HG03095 (cell line): ENCODE results near the gene GPR176.
A peak's percentile ranks its signal among the peaks of the same experiment; 100 is the strongest.

ENCODE experiments used
- ATAC-seq: cut with Tn5 transposase; IDR thresholded peaks from one replicate; pipeline ENCODE4 v1.9.1; 2021; ENCODE audit warnings: moderate library complexity; ENCODE audit not compliant: unreplicated experiment

The GPR176 gene

GRCh38 chr15:39786447-39787056 lies 133.5 kb downstream of the GPR176 start:
- ATAC-seq = no peak

DNA sequence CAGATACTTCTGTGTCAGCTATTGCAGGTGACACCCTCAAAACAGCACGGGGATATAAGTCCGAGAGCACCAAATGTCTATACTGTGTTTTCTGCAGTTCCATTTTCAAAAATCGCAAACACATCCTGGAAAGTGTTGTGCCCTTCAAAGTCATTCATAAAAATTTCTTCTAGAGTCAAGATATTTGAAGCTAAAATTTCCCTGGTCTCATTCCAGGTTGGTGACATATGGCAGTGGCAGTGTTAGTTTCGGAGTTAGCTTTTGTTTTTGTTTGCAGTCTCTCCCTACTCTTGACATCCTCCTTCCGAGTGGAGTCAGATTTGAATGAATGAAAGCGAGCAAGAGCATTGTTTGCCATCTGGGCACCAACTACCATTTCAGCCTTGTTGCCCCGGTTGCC lies 134.2 kb downstream of the GPR176 start:
- ATAC-seq = no peak

- no peak for ATAC-seq
Measured at GRCh38 chr15:39785139-39785538, 134.9 kb downstream of the GPR176 start.

- no peak for ATAC-seq
Measured at GRCh38 chr15:39784638-39785037, 135.4 kb downstream of the GPR176 start.

GRCh38 chr15:39784125-39784524 lies 135.9 kb downstream of the GPR176 start:
- no peak for ATAC-seq

- ATAC-seq = no peak
Measured at GRCh38 chr15:39783244-39783820, 136.7 kb downstream of the GPR176 start.

GRCh38 chr15:39782441-39783138 lies 137.5 kb downstream of the GPR176 start, which contains the start of gene FSIP1:
Gene FSIP1 (minus strand): TSS chr15:39782841. CDS start chr15:39776524, 6,317 bp downstream.
- ATAC-seq = peak; percentile 96

DNA sequence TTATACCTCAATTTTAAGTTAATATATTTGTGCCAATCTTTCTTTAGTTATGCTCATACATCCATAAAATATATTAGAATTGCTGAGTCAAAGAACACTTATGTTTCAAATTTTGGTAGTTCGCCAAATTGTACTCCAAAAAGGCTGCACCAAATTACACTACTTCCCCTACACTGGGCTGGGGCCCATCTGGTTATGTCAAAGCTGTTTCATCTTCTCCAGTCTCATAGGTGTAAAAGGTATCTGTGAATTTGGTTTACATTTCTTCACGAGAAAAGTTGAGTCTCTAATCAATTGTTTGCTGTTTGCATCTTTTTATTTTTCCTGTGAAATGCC lies 138.1 kb downstream of the GPR176 start:
- no peak for ATAC-seq

DNA sequence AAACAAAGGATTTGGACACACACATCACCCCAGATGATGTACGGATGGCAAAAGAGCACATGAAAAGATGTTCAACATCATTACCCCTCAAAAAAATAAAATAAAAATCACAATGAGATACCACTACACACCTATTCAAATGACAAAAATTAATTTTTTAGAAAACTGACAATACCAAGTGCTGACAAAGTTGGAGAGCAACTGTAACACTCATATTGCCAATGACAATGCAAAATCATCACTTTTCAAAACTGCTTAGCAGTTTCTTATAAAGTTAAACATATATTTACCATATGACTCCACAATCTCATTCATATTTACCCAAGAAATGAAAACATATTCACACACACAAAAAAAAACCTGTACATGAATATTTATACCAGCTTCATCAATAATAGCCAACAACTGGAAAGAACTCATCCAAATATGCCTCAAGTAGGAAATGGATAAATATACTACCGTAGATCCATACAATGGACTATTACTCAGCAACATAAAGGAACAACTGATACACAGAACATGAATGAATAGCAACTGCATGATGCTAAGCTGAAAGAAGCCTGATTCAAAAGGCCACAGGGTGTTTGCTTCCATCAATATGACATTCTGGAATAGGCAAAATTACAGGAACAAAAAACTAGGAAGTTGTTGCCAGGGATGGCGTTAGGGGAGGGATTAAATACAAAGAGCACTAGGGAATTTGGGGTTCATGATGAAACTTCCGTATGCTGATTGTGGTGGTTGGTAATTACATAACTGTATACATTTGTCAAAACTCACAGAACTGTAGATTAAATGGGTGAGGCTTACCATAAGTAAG lies 138.7 kb downstream of the GPR176 start:
- no peak for ATAC-seq

- no peak for ATAC-seq
Measured at GRCh38 chr15:39778021-39778420, 142.0 kb downstream of the GPR176 start.

DNA sequence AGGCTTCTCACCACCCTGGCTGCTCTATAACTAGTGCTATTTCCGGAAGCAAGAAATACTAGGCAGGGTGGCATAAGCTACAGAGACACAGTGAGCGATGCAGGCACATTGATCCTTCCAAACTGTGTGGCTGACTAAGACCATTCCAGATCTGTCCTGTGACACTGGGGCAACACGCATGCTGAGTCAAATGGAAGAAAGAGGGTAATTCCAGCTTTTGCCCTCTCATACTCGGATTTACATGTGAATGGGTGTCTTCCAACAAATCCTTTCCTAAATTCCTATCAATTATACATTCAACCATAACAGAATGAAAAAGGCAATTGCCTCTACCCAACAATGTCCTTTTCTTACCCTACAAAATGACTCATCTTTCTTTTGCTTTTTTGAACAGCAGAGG lies 142.6 kb downstream of the GPR176 start:
- ATAC-seq = no peak

DNA sequence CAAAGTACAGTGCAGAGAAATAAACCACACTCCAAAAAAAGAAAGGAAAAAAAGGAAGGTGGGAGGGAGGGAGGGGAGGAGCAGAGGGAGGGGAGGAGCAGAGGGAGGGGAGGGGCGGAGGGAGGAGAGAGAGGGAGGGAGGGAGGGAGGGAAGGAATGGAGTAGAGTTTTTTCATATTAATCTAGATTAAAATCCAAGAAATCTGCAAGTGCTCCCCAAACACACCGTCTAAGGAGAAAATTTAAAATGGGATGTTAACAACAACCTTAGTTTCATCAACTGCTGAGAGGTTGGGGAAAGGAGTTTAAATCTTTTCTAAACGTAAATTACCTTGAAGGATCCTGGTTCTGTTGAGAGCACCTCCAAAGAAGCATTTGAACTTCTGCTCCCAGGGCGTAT lies 144.0 kb downstream of the GPR176 start:
- no peak for ATAC-seq

- no peak for ATAC-seq
Measured at GRCh38 chr15:39774688-39775267, 145.3 kb downstream of the GPR176 start.

DNA sequence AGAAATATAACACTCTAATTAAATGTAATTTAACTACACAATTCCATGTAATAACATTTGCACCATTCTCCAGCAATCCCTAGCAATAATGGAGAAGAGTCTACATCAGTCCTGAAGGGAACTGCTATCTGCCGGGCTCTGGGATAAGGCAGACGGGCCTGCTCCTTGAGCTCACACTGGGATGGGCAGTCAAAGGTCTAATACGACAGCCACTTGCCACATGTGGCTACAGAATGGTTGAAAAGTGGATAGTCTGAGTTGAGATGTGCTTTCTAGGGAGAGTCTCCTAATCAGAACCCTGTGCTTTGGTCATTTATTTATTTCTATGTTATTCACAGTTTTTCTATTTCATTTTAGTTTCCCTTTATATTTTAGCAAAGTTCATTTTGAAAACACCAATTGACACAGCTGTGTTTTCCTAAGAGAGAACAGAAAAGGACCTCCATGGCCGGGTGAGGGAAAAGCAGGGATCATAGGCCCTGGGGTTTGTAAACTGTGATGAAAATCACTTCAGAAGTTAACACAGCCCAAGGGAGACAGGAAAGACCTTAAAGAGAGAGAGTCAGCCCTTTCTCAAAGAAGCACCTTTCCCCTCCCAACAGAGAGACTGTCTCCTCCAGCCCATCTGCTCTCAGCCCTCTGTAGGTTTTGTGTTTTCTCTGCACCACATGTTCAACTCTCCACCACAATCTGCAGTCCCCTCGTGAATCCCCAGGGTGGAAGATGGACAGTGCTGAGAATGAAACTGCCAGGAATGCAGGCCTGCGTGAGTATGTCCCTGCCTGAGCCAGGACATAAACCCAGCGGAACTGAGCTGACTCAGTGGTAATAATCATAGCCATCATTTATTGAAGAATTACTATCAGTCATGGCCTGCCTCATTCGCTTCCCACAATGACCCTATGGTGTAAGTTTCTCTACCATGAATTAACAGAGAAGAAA lies 149.0 kb downstream of the GPR176 start:
- ATAC-seq = no peak

- no peak for ATAC-seq
Measured at GRCh38 chr15:39767921-39768320, 152.1 kb downstream of the GPR176 start.

GRCh38 chr15:39761006-39761405 lies 159.1 kb downstream of the GPR176 start:
- no peak for ATAC-seq

- ATAC-seq = no peak
Measured at GRCh38 chr15:39756806-39757522, 163.1 kb downstream of the GPR176 start.

GRCh38 chr15:39752991-39753390 lies 167.1 kb downstream of the GPR176 start:
- ATAC-seq = no peak

GRCh38 chr15:39752246-39752645 lies 167.8 kb downstream of the GPR176 start:
- no peak for ATAC-seq
